CD4-positive, alpha-beta memory T cell (primary cell): ENCODE measurements around the gene POLE. TPM values are rescaled to one million over a fixed set of nuclear protein-coding genes. Genes with fewer than 3 reads are reported as not detected.
A peak's percentile ranks its signal among the peaks of the same experiment; 100 is the strongest.

Experiments used
- CTCF ChIA-PET: fragments of 350-600 bp; sonication (Branson Sonifier 250); formaldehyde crosslinking; loops from one replicate; lab custom pipeline; 2021; ENCODE audit warnings: inconsistent platforms; ENCODE audit not compliant: partially characterized antibody; lab: Charles Lee
- POLR2A ChIA-PET: fragments of 350-600 bp; sonication (Branson Sonifier 250); formaldehyde crosslinking; loops from one replicate; lab custom pipeline; 2021; ENCODE audit not compliant: partially characterized antibody; lab: Charles Lee
- DNase-seq, 5 donors: peaks; one replicate each; pipeline versions ENCODE4 v3.0.0 to v3.0.0-alpha.2; 2020 to 2022; ENCODE audit warnings: mixed read lengths in 1 of 5
- H3K27ac ChIP-seq: one replicate; pipeline ENCODE4 v1.7.0; 2013; ENCODE audit warnings: low read depth, low read length
- H3K27me3 ChIP-seq: 2 replicates; pipeline ENCODE4 v1.7.0; 2013; ENCODE audit warnings: mild to moderate bottlenecking, low read length, moderate library complexity; ENCODE audit not compliant: insufficient read depth
- H3K36me3 ChIP-seq: 2 replicates; pipeline ENCODE4 v1.7.0; 2013; ENCODE audit warnings: mild to moderate bottlenecking, low read length, moderate library complexity; ENCODE audit not compliant: insufficient read depth
- H3K4me1 ChIP-seq: 2 replicates; pipeline ENCODE4 v1.7.0; 2013; ENCODE audit warnings: mild to moderate bottlenecking, low read length, moderate library complexity; ENCODE audit not compliant: insufficient read depth
- H3K4me3 ChIP-seq, 2 donors: one replicate each; pipeline ENCODE4 v1.7.0; 2013; ENCODE audit warnings: low read length in 2 of 2, mild to moderate bottlenecking in 1 of 2
- H3K9me3 ChIP-seq, 2 donors: one replicate each; pipeline ENCODE4 v1.7.0; 2013; ENCODE audit warnings: low read length in 2 of 2, control low read depth in 1 of 2; ENCODE audit not compliant: control insufficient read depth in 1 of 2
- H3K27ac Mint-ChIP-seq, 7 donors: one replicate each; pipeline ENCODE4 v1.8.0; 2020 to 2021; ENCODE audit warnings: mixed read lengths in 7 of 7, mild to moderate bottlenecking in 6 of 7, inconsistent platforms in 3 of 7, moderate library complexity in 3 of 7
- H3K27me3 Mint-ChIP-seq, 2 donors: one replicate each; pipeline ENCODE4 v1.8.0; 2020 to 2021; ENCODE audit warnings: mixed read lengths in 2 of 2
- H3K36me3 Mint-ChIP-seq, 2 donors: one replicate each; pipeline ENCODE4 v1.8.0; 2020 to 2021; ENCODE audit warnings: mixed read lengths in 2 of 2, inconsistent platforms in 1 of 2, mild to moderate bottlenecking in 1 of 2
- H3K4me1 Mint-ChIP-seq, 4 donors: one replicate each; pipeline ENCODE4 v1.8.0; 2020 to 2021; ENCODE audit warnings: mixed read lengths in 4 of 4, mild to moderate bottlenecking in 1 of 4
- H3K4me3 Mint-ChIP-seq, 8 donors: one replicate each; pipeline ENCODE4 v1.8.0; 2020 to 2021; ENCODE audit warnings: mixed read lengths in 8 of 8, mild to moderate bottlenecking in 7 of 8, moderate library complexity in 6 of 8, inconsistent platforms in 3 of 8
- H3K9me3 Mint-ChIP-seq, 8 donors: one replicate each; pipeline ENCODE4 v1.8.0; 2020 to 2021; ENCODE audit warnings: mixed read lengths in 8 of 8, mild to moderate bottlenecking in 5 of 8, inconsistent platforms in 3 of 8, moderate library complexity in 1 of 8
- intact Hi-C: fragments of 100-400 bp; cut with micrococcal nuclease; formaldehyde crosslinking; loops from one replicate; pipeline ENCODE4 v1.15.1; 2023
- polyA plus RNA-seq, 2 donors: library from polyadenylated mRNA; unstranded; fragments of 300-500 nt; fragmentation: Illumina TruSeq; gene quantifications; one replicate each; pipeline ENCODE4 v1.2.3, GENCODE V29; 2021
- total RNA-seq, 2 experiments: library from RNA; stranded (reverse); gene quantifications; one replicate each; pipeline ENCODE4 v1.2.3, GENCODE V29; 2021

Gene POLE
- total and polyA plus RNA-seq, 4 experiments from 2014 or later: 2.2 to 75.4 (median 37.9) TPM

DNA sequence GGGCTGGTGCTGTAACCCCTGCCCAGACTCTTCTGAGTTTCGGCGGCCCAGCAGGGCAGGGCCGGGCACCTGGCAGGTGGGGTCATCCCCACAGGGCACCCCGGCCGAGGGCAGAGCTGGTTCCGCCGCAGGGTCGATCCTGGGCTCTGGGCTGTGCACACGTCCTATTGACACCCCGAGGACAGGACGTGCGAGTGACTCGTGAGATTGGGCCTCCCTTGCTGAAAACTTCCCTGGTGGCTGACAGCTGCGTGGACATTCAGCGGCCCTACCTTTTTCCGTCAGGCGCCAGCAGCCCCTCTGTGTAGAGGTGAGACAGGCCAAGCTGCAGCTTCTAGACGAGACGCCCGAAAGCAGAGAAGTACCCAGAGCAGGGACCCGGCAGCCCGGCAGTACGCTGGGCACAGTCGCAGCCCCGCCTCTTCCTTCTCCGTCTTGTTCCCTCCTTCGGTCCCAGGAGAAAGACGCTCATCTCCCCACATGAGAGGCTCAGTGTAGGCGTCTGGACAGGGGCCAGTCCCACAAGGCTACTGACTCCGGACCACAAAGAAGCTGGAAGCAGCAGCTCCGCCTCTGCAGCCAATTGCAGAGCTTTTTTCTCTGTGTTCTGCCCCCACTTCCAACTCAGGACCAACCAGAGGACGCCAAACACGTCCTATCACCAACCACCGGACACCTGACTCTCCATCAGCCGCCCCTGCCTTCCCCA lies 76.9 kb downstream of the POLE start, which contains the start of gene LRCOL1:
Gene LRCOL1 (minus strand): TSS at position 532 of the 709 bp plus-strand sequence. CDS start 4,331 bp downstream, outside the sequence.
- no peaks in the 10 kb centered on the region for H3K36me3 ChIP-seq
- H3K9me3 ChIP-seq: no peaks in the 10 kb centered on the region
- H3K27ac ChIP-seq: no peak within 1 kb of the TSS
- no peak within 1 kb of the TSS for H3K4me3 ChIP-seq
- ChIA-PET POLR2A (no interaction called here), CTCF (interaction anchor here (1.4 to 1.5 kb wide), 2 partner anchors 9 to 193 kb away, joined by 3 read pairs; no protein-coding TSS in a partner anchor)
- peak within 1 kb of the TSS in 2 of 7 donors; percentile 36 to 52 for H3K27ac Mint-ChIP-seq
- no peaks in the 10 kb centered on the region for H3K4me1 ChIP-seq
- no peaks in the 10 kb centered on the region for H3K36me3 Mint-ChIP-seq
- H3K27me3 ChIP-seq: peaks cover 4% of the 10 kb centered on the region
- intact Hi-C loops: no loop called here
- H3K9me3 Mint-ChIP-seq: peaks cover 0 to 5% (median 3%) of the 10 kb centered on the region in 8 donors
- peaks cover 2 to 11% (median 8%) of the 10 kb centered on the region in 4 donors for H3K4me1 Mint-ChIP-seq
- no peak for DNase-seq
- H3K27me3 Mint-ChIP-seq: peaks cover 25 to 36% of the 10 kb centered on the region in 2 donors
- H3K4me3 Mint-ChIP-seq: peak within 1 kb of the TSS in 7 of 8 donors; percentile 61 to 81 (median 70)

DNA sequence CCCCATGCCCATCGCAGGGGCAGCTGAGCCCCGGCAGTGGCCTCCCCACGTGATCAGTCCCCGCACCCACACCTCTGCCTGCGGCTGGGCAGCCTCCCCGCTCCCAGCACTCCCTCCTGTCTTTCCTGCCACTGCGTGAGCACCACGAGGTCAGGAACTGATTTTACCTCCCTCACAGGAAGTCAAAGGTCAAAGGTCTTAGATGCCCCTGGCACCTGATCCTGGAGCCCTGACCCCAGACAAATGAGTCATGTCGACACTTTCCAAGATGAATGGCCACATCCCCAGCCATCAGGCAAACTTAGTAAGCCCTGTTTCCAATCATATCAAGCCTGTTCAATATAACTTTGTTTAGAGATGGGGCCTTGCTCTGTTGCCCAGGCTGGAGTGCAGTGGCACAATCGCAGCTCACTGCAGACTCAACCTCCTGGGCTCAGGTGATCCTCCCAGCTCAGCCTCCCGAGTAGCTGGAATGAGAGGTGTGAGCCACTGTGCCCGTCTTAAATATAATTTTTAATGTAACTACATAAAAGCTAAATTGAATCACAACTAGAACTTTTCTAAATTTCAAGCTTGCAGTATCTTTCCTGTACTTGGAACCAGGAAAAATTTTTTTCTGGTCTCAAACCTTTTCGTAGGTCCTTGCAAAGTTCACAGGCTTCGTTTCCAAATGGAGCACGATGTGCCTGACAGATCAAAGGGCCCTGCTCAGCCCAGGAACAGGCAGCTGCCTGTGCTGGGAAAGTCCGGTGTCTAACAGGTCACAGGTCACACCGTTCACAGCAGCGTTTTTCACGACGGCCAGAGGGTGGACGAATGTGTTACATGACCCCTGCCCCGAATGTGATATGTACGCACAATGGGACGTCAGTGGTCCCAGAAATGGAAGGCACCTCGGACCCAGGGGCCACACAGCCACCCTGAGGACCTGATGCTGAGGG lies 78.6 kb downstream of the POLE start:
- H3K4me3 ChIP-seq: no peak overlapping the region
- CTCF ChIA-PET: no interaction called here
- no peaks in the 10 kb centered on the region for H3K36me3 ChIP-seq
- POLR2A ChIA-PET: no interaction called here
- DNase-seq: no peak
- no peak overlapping the region for H3K27ac ChIP-seq
- H3K4me1 Mint-ChIP-seq: peaks cover 0 to 5% (median 3%) of the 10 kb centered on the region in 4 donors
- no peaks in the 10 kb centered on the region for H3K4me1 ChIP-seq
- intact Hi-C loops: no loop called here
- no peak overlapping the region for H3K27ac Mint-ChIP-seq
- H3K4me3 Mint-ChIP-seq: no peak overlapping the region
- no peaks in the 10 kb centered on the region for H3K9me3 ChIP-seq
- peaks cover 4% of the 10 kb centered on the region for H3K27me3 ChIP-seq
- H3K9me3 Mint-ChIP-seq: peaks cover 0 to 5% (median 0%) of the 10 kb centered on the region in 8 donors
- peaks cover 30 to 33% of the 10 kb centered on the region in 2 donors for H3K27me3 Mint-ChIP-seq
- no peaks in the 10 kb centered on the region for H3K36me3 Mint-ChIP-seq

DNA sequence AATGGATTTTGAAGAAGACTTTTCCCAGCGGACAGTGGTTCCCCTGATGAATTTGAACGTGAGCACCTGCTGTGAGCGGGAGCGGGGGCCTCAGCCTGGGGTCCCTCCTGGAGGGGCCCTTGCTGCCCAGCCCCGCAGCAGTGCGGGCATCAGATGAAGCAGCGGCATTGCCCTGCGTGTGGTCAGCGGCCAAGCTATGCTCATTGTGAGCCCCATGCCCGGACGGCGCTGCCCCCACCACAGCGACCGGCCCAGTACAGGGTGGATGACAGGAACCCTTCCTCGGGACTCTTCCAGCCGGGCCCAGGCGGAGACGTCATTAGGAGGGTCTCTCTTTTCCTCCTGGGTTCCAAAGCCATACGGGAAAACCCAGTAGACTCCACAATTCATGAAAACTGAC lies 80.2 kb downstream of the POLE start:
- H3K9me3 ChIP-seq: no peaks in the 10 kb centered on the region
- H3K4me3 Mint-ChIP-seq: no peak overlapping the region
- H3K4me1 Mint-ChIP-seq: peaks cover 0 to 8% (median 6%) of the 10 kb centered on the region in 4 donors
- H3K36me3 Mint-ChIP-seq: no peaks in the 10 kb centered on the region
- H3K36me3 ChIP-seq: no peaks in the 10 kb centered on the region
- CTCF ChIA-PET: no interaction called here
- DNase-seq: no peak
- peaks cover 8% of the 10 kb centered on the region for H3K27me3 ChIP-seq
- no peak overlapping the region for H3K27ac ChIP-seq
- no peak overlapping the region for H3K4me3 ChIP-seq
- no peaks in the 10 kb centered on the region for H3K4me1 ChIP-seq
- POLR2A ChIA-PET: no interaction called here
- intact Hi-C loops: no loop called here
- H3K9me3 Mint-ChIP-seq: peaks cover 0 to 5% (median 0%) of the 10 kb centered on the region in 8 donors
- peaks cover 33 to 41% of the 10 kb centered on the region in 2 donors for H3K27me3 Mint-ChIP-seq
- H3K27ac Mint-ChIP-seq: no peak overlapping the region

DNA sequence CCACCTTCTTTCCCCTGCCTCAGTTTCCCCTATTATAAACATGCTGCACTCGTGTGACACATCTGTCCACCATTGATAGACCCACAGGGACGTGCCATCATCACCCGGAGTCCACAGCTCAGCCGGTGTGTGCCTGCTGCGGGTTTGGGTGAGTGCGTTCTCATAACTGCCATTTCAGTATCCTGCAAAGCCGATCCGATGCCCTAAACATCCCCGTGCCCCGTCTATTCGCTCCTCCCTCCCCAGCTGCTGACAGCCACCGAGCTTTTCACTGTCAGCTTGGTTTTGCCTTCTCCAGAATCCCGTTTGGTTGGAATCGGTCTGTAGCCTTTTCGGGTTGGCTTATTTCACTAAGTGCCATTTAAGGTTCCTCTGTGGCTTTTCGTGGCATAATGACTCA lies 80.7 kb downstream of the POLE start:
- H3K36me3 Mint-ChIP-seq: no peaks in the 10 kb centered on the region
- intact Hi-C loops: no loop called here
- peaks cover 33 to 41% of the 10 kb centered on the region in 2 donors for H3K27me3 Mint-ChIP-seq
- Histone ChIP-seq H3K27me3 (peaks cover 8% of the 10 kb centered on the region), H3K4me1 (no peaks in the 10 kb centered on the region), H3K4me3 (no peak overlapping the region), H3K9me3 (no peaks in the 10 kb centered on the region), H3K27ac (no peak overlapping the region), H3K36me3 (no peaks in the 10 kb centered on the region)
- ChIA-PET POLR2A (no interaction called here), CTCF (no interaction called here)
- H3K4me3 Mint-ChIP-seq: no peak overlapping the region
- H3K9me3 Mint-ChIP-seq: peaks cover 0 to 2% (median 0%) of the 10 kb centered on the region in 8 donors
- no peak overlapping the region for H3K27ac Mint-ChIP-seq
- H3K4me1 Mint-ChIP-seq: peaks cover 0 to 11% (median 6%) of the 10 kb centered on the region in 4 donors
- no peak for DNase-seq

DNA sequence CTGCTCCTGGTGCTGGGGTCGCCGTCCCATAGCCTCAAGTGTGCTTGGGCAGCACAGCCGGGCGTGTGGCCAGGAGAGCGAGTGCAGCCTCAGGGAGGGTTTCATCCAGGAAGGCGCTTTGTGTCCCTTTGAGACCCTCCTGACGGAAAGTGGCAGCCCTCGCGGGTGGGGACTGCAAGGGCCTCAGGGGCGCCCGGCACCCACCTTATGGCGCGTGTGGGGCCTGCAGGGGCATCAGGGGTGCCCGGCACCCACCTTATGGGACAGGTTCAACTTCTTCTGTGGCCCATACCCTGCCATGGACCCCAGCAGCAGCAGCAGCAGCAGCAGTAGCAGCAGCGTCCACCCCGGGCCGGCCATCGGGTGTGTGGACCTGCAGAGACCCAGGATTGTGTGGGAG lies 81.2 kb downstream of the POLE start:
- H3K36me3 ChIP-seq: no peaks in the 10 kb centered on the region
- H3K4me3 Mint-ChIP-seq: no peak overlapping the region
- POLR2A ChIA-PET: no interaction called here
- CTCF ChIA-PET: no interaction called here
- DNase-seq: no peak
- H3K36me3 Mint-ChIP-seq: no peaks in the 10 kb centered on the region
- intact Hi-C loops: no loop called here
- H3K27me3 Mint-ChIP-seq: peaks cover 32 to 38% of the 10 kb centered on the region in 2 donors
- H3K27me3 ChIP-seq: peaks cover 8% of the 10 kb centered on the region
- no peaks in the 10 kb centered on the region for H3K9me3 Mint-ChIP-seq
- peaks cover 0 to 15% (median 8%) of the 10 kb centered on the region in 4 donors for H3K4me1 Mint-ChIP-seq
- H3K9me3 ChIP-seq: no peaks in the 10 kb centered on the region
- H3K27ac ChIP-seq: no peak overlapping the region
- no peaks in the 10 kb centered on the region for H3K4me1 ChIP-seq
- H3K4me3 ChIP-seq: no peak overlapping the region
- no peak overlapping the region for H3K27ac Mint-ChIP-seq

DNA sequence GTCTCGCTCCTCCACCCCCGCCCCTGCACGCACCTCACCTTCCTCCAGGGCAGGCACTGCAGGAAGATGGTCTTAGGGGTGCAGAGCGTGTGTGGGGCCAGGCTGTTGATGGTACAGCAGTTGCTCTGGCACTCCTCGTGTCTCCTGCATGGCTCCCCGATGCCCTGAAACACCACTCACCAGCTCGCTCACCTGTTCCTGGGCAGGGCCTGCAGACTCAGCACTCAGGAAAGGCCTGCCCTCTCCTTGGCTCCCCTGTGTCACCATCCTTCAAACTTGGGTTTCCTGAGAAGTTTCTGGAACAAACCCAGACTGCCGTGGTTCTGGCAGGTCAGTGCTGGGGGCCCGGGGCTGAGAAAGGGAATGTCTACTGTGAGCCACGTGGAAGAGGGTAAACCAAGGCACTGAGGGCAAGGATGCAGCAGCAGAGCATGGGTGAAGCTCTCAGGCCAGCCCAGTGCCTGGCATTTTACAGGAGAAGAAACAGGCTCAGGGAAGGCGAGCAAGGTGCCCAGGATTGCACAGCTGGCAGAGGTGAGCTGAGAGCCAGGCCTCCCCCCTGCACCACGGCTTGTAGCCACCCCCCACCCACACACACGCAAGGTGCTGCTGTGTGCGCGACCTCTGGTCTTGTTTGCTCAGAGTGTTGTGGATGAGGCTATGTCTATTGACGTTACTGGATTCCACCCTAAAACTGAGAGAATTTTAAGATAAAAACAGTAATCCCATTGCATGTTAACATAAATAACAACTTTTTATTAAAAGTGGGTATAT lies 82.3 kb downstream of the POLE start:
- no peak overlapping the region for H3K4me3 Mint-ChIP-seq
- no peaks in the 10 kb centered on the region for H3K9me3 ChIP-seq
- CTCF ChIA-PET: interaction anchor here (0.5 kb wide), 1 partner anchor 12 kb away, joined by 3 read pairs; no protein-coding TSS in a partner anchor
- H3K27ac Mint-ChIP-seq: no peak overlapping the region
- no peaks in the 10 kb centered on the region for H3K36me3 ChIP-seq
- H3K27me3 ChIP-seq: peaks cover 5% of the 10 kb centered on the region
- intact Hi-C loops: no loop called here
- H3K4me1 Mint-ChIP-seq: peaks cover 2 to 19% (median 15%) of the 10 kb centered on the region in 4 donors
- H3K36me3 Mint-ChIP-seq: no peaks in the 10 kb centered on the region
- POLR2A ChIA-PET: interaction anchor here (0.6 kb wide), 1 partner anchor 60 kb away, joined by 3 read pairs; no protein-coding TSS in a partner anchor
- no peak overlapping the region for H3K4me3 ChIP-seq
- DNase-seq: no peak
- peaks cover 2% of the 10 kb centered on the region for H3K4me1 ChIP-seq
- H3K27ac ChIP-seq: no peak overlapping the region
- H3K27me3 Mint-ChIP-seq: peaks cover 28 to 37% of the 10 kb centered on the region in 2 donors
- peaks cover 0 to under 1% (median 0%) of the 10 kb centered on the region in 8 donors for H3K9me3 Mint-ChIP-seq
